Common myeloid progenitor, CD34-positive (primary cell): ENCODE data around the gene PIK3R5.

Source experiments
- CTCF ChIA-PET: fragments of 350-600 bp; sonication (Branson Sonifier 250); formaldehyde crosslinking; loops from one replicate; lab custom pipeline; 2021; ENCODE audit warnings: antibody characterized with exemption; lab: Charles Lee
- POLR2A ChIA-PET: fragments of 350-600 bp; sonication (Branson Sonifier 250); formaldehyde crosslinking; loops from one replicate; lab custom pipeline; 2021; ENCODE audit warnings: antibody characterized with exemption; lab: Charles Lee
- DNase-seq, 3 donors: peaks; one replicate each; pipeline versions ENCODE4 v3.0.0 to v3.0.0-alpha.2; 2013
- H3K27ac ChIP-seq, 2 experiments: 1 replicate in 1 of 2; 2 replicates in 1 of 2; pipeline ENCODE4 v1.7.0; 2013; ENCODE audit warnings: inconsistent platforms in 2 of 2, low read length in 2 of 2, mild to moderate bottlenecking in 2 of 2, low read depth in 1 of 2, moderate library complexity in 1 of 2; ENCODE audit not compliant: severe bottlenecking in 2 of 2, insufficient read depth in 1 of 2, poor library complexity in 1 of 2
- H3K27me3 ChIP-seq, 5 experiments: replicated peaks in 2 of 5; 1 replicate in 3 of 5; 2 replicates in 2 of 5; pipeline versions ENCODE4 v1.6.1 to v1.7.0; 2013; ENCODE audit warnings: low read length in 4 of 5, mild to moderate bottlenecking in 2 of 5, moderate library complexity in 2 of 5, inconsistent platforms in 1 of 5; ENCODE audit not compliant: insufficient read depth in 5 of 5, control insufficient read depth in 4 of 5
- H3K36me3 ChIP-seq, 4 experiments: 1 replicate in 2 of 4; 2 replicates in 2 of 4; pipeline versions ENCODE4 v1.6.1 to v1.7.0; 2013; ENCODE audit warnings: low read length in 3 of 4, control low read depth in 1 of 4, mild to moderate bottlenecking in 1 of 4; ENCODE audit not compliant: control insufficient read depth in 4 of 4, insufficient read depth in 4 of 4
- H3K4me1 ChIP-seq, 4 experiments: 1 replicate in 3 of 4; 2 replicates in 1 of 4; pipeline versions ENCODE4 v1.6.1 to v1.7.1; 2013; ENCODE audit warnings: low read length in 3 of 4, mild to moderate bottlenecking in 3 of 4, control low read depth in 1 of 4, inconsistent platforms in 1 of 4, moderate library complexity in 1 of 4; ENCODE audit not compliant: control insufficient read depth in 4 of 4, insufficient read depth in 4 of 4; ENCODE audit errors: control extremely low read depth in 1 of 4
- H3K4me3 ChIP-seq, 7 experiments: 1 replicate in 4 of 7; 2 replicates in 3 of 7; pipeline versions ENCODE4 v1.5.1 to v1.7.0; 2013; ENCODE audit warnings: mild to moderate bottlenecking in 7 of 7, low read length in 6 of 7, moderate library complexity in 6 of 7, inconsistent platforms in 2 of 7, low read depth in 2 of 7, control low read depth in 1 of 7; ENCODE audit not compliant: insufficient read depth in 4 of 7, control insufficient read depth in 1 of 7; ENCODE audit errors: extremely low read depth in 1 of 7
- H3K9me3 ChIP-seq, 5 experiments: 1 replicate in 4 of 5; 2 replicates in 1 of 5; pipeline versions ENCODE4 v1.6.1 to v1.7.1; 2013; ENCODE audit warnings: low read length in 4 of 5, mild to moderate bottlenecking in 2 of 5, inconsistent platforms in 1 of 5, low read depth in 1 of 5, moderate library complexity in 1 of 5; ENCODE audit not compliant: control insufficient read depth in 4 of 5, insufficient read depth in 2 of 5; ENCODE audit errors: control extremely low read depth in 1 of 5
- WGBS: methylation state at CpG from one replicate; pipeline ENCODE4 v1.1.5; 2013; ENCODE audit not compliant: insufficient coverage; 5-methylcytosine and 5-hydroxymethylcytosine counted together

Gene PIK3R5

GRCh38 chr17:9006175-9006767 is 40.8 kb upstream of the PIK3R5 start:
- CTCF ChIA-PET: no interaction called here
- peaks cover 0 to 31% (median 24%) of the 10 kb centered on the region in 4 experiments for H3K4me1 ChIP-seq
- peaks cover 0 to 4% (median 0%) of the 10 kb centered on the region in 5 experiments for H3K9me3 ChIP-seq
- H3K27me3 ChIP-seq: peaks cover 0 to 81% (median 34%) of the 10 kb centered on the region in 5 experiments
- no peak for DNase-seq
- H3K36me3 ChIP-seq: no peaks in the 10 kb centered on the region
- H3K4me3 ChIP-seq: no peak overlapping the region
- no peak overlapping the region for H3K27ac ChIP-seq
- 97% methylated on average over 7 of the region's 7 CpGs for WGBS
- POLR2A ChIA-PET: no interaction called here

- DNase-seq: no peak
- WGBS: 65% methylated on average over 5 of the region's 6 CpGs
- Histone ChIP-seq H3K27me3 (peaks cover 0 to 89% (median 31%) of the 10 kb centered on the region in 5 experiments), H3K9me3 (peaks cover 0 to 2% (median 0%) of the 10 kb centered on the region in 5 experiments), H3K4me1 (peaks cover 0 to 31% (median 24%) of the 10 kb centered on the region in 4 experiments), H3K4me3 (no peak overlapping the region), H3K36me3 (no peaks in the 10 kb centered on the region), H3K27ac (no peak overlapping the region)
- CTCF ChIA-PET: interaction anchor here (1.0 to 1.1 kb wide), 2 partner anchors 15 to 517 kb away, joined by 3 to 4 read pairs; no protein-coding TSS in a partner anchor
- POLR2A ChIA-PET: no interaction called here
These were observed 39.4 kb upstream of the PIK3R5 start for GRCh38 chr17:9004961-9005285.

- Histone ChIP-seq H3K4me1 (peaks cover 0 to 31% (median 24%) of the 10 kb centered on the region in 4 experiments), H3K9me3 (peaks cover 0 to 4% (median 0%) of the 10 kb centered on the region in 5 experiments), H3K36me3 (no peaks in the 10 kb centered on the region), H3K27me3 (peaks cover 0 to 89% (median 30%) of the 10 kb centered on the region in 5 experiments), H3K4me3 (peak overlapping the region in 6 of 7 experiments; percentile 15 to 69 (median 50)), H3K27ac (no peak overlapping the region)
- CTCF ChIA-PET: interaction anchor here (1.0 to 1.1 kb wide), 2 partner anchors 16 to 518 kb away, joined by 3 to 4 read pairs; no protein-coding TSS in a partner anchor
- DNase-seq: peak in 2 of 3 donors; percentile 37 to 54
- WGBS: 8% methylated on average over 58 of the region's 58 CpGs
- POLR2A ChIA-PET: no interaction called here
These were observed 38.8 kb upstream of the PIK3R5 start for GRCh38 chr17:9004132-9004960.

GRCh38 chr17:9003355-9004131 is 38.0 kb upstream of the PIK3R5 start:
- CTCF ChIA-PET: interaction anchor here (0.7 to 1.8 kb wide), 4 partner anchors 13 to 290 kb away, joined by 3 to 5 read pairs (median 4); no protein-coding TSS in a partner anchor
- under 1% methylated on average over 84 of the region's 90 CpGs for WGBS
- Histone ChIP-seq H3K4me3 (peak overlapping the region in 6 of 7 experiments; percentile 19 to 69 (median 60)), H3K9me3 (peaks cover 0 to 4% (median 0%) of the 10 kb centered on the region in 5 experiments), H3K36me3 (no peaks in the 10 kb centered on the region), H3K27me3 (peaks cover 0 to 82% (median 30%) of the 10 kb centered on the region in 5 experiments), H3K27ac (no peak overlapping the region), H3K4me1 (peaks cover 0 to 31% (median 24%) of the 10 kb centered on the region in 4 experiments)
- no peak for DNase-seq
- POLR2A ChIA-PET: no interaction called here

- Histone ChIP-seq H3K9me3 (peaks cover 0 to 4% (median 0%) of the 10 kb centered on the region in 5 experiments), H3K4me3 (peak overlapping the region; percentile 19 to 65 (median 48)), H3K36me3 (no peaks in the 10 kb centered on the region), H3K27ac (no peak overlapping the region), H3K4me1 (peaks cover 0 to 31% (median 24%) of the 10 kb centered on the region in 4 experiments), H3K27me3 (peaks cover 0 to 78% (median 30%) of the 10 kb centered on the region in 5 experiments)
- under 1% methylated on average over 60 of the region's 69 CpGs for WGBS
- DNase-seq: peak in 2 of 3 donors; percentile 40 to 56
- CTCF ChIA-PET: interaction anchor here (0.7 to 1.8 kb wide), 5 partner anchors 12 to 291 kb away, joined by 3 to 5 read pairs (median 3); no protein-coding TSS in a partner anchor
- POLR2A ChIA-PET: no interaction called here
These were observed 37.3 kb upstream of the PIK3R5 start for GRCh38 chr17:9002606-9003354.

GRCh38 chr17:9002227-9002605 is 36.7 kb upstream of the PIK3R5 start:
- H3K4me3 ChIP-seq: no peak overlapping the region
- H3K9me3 ChIP-seq: peaks cover 0 to 4% (median 0%) of the 10 kb centered on the region in 5 experiments
- no peaks in the 10 kb centered on the region for H3K36me3 ChIP-seq
- no peak overlapping the region for H3K27ac ChIP-seq
- ChIA-PET POLR2A (no interaction called here), CTCF (interaction anchor here (0.7 to 1.8 kb wide), 5 partner anchors 11 to 43 kb away, joined by 3 to 5 read pairs (median 3); no protein-coding TSS in a partner anchor)
- no peak for DNase-seq
- H3K27me3 ChIP-seq: peaks cover 0 to 74% (median 30%) of the 10 kb centered on the region in 5 experiments
- 7% methylated on average over 11 of the region's 15 CpGs for WGBS
- H3K4me1 ChIP-seq: peaks cover 0 to 31% (median 24%) of the 10 kb centered on the region in 4 experiments
